IPS DF 6.9 (cell line): Measurements from ENCODE around the gene BCAS3.
"Not testable (repeated sequence)": the region's sequence is repeated elsewhere in the genome, so short reads cannot be mapped to it uniquely, and the experiment has no call there.

Experiments
- DNase-seq: peaks from one replicate; pipeline ENCODE4 v3.0.0-alpha.2; 2013; ENCODE audit warnings: low read depth, low spot score
- H3K27ac ChIP-seq: one replicate; pipeline ENCODE4 v1.5.1; 2013; ENCODE audit warnings: low read length, control low read depth
- H3K27me3 ChIP-seq: 2 replicates; pipeline ENCODE4 v1.6.1; 2013; ENCODE audit warnings: mild to moderate bottlenecking, low read length; ENCODE audit not compliant: control insufficient read depth, insufficient read depth
- H3K36me3 ChIP-seq: 2 replicates; pipeline ENCODE4 v1.6.1; 2013; ENCODE audit warnings: low read length; ENCODE audit not compliant: control insufficient read depth, insufficient read depth
- H3K4me1 ChIP-seq: 2 replicates; pipeline ENCODE4 v1.6.1; 2013; ENCODE audit warnings: low read length; ENCODE audit not compliant: control insufficient read depth, insufficient read depth
- H3K4me3 ChIP-seq: 2 replicates; pipeline ENCODE4 v1.5.1; 2013; ENCODE audit warnings: mild to moderate bottlenecking, low read length
- H3K9me3 ChIP-seq: 2 replicates; pipeline ENCODE4 v1.6.1; 2013; ENCODE audit warnings: low read length, inconsistent platforms; ENCODE audit not compliant: control insufficient read depth, insufficient read depth
- WGBS: extraction: QIAGEN DNeasy Blood & Tissue Kit; methylation state at CpG from one replicate; pipeline ENCODE4 v1.1.7; 2013; ENCODE audit warnings: mixed read lengths, missing lambda C conversion rate; ENCODE audit not compliant: insufficient read length, insufficient coverage; 5-methylcytosine and 5-hydroxymethylcytosine counted together

Gene BCAS3

DNA sequence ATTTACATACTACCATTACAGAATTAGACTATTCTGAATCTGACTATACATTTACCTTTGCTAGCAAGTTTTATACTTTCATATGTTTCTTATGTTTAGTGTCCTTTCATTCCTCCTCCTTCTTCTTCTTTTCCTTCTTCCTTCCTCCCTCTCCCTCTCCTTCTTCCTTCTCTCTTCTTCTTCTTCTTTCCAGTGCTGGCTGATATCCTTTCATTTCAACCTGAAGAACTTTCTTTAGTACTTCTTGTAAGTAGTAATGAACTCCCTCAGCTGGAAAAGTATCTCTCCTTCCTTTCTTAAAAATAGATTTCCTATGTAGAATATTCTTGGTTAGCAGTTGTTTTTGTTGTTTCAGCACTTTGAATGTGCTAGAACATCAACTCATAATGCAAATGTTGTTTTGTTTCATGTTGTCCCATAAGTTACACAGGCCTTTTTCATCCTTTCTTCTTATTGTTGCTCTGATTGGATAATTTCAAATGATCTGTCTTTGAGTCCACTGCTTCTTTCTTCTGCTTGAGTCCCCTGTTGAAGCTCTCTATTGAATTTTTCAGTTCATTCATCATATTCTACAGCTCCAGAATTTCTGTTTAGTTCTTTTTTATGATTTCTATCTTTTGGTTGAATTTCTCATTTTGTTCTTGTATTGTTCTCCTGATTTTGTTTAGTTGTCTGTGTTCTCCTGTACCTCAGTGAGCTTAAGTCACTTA is 759.5 kb downstream of the BCAS3 start:
- Histone ChIP-seq H3K9me3 (no peaks in the 10 kb centered on the region), H3K4me3 (no peak overlapping the region), H3K36me3 (no peaks in the 10 kb centered on the region), H3K4me1 (no peaks in the 10 kb centered on the region), H3K27me3 (no peaks in the 10 kb centered on the region), H3K27ac (no peak overlapping the region)
- DNase-seq: no peak

DNA sequence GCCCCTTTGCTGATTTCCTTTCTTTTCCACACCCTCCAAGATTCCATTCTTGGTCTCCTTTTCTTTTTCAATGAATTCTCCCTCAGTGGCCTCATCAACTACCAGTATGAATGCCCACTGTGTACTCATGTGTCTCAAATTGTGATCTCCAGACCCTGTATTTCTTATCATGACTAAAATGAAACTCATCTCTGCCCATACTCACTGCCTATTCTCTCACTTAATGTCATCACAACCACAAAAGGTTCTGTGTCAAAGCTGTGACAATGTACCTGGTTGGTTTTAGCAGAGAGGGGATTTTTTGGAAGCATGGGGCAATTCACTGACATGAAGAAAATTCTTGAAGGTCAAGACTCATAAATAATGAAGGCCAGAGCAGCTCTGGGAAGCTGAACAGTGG is 763.0 kb downstream of the BCAS3 start:
- no peaks in the 10 kb centered on the region for H3K36me3 ChIP-seq

DNA sequence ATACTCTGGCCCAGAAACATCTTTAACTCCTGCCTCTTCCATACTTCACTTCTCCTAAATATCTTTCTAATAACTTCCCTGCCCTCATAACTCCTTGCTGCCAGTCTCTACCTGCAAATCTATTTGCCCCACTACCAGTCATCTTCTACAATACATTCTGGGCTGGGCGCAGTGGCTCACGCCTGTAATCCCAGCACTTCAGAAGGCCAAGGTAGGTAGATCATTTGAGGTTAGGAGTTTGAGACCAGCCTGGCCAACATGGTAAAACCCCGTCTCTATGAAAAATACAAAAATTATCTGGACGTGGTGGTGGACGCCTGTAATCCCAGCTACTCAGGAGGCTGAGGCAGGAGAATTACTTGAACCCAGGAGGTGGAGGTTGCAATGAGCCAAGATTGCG is 763.9 kb downstream of the BCAS3 start:
- not testable (repeated sequence) for H3K27ac ChIP-seq, H3K9me3 ChIP-seq, H3K36me3 ChIP-seq, H3K4me1 ChIP-seq, H3K4me3 ChIP-seq, H3K27me3 ChIP-seq, DNase-seq
- WGBS: no CpG with 5 or more reads among the region's 6 CpGs

More for the DNA sequence above, 763.0 kb downstream of the BCAS3 start:
- Histone ChIP-seq H3K4me1 (no peaks in the 10 kb centered on the region), H3K27me3 (no peaks in the 10 kb centered on the region), H3K9me3 (no peaks in the 10 kb centered on the region), H3K27ac (no peak overlapping the region), H3K4me3 (no peak overlapping the region)
- DNase-seq: no peak

DNA sequence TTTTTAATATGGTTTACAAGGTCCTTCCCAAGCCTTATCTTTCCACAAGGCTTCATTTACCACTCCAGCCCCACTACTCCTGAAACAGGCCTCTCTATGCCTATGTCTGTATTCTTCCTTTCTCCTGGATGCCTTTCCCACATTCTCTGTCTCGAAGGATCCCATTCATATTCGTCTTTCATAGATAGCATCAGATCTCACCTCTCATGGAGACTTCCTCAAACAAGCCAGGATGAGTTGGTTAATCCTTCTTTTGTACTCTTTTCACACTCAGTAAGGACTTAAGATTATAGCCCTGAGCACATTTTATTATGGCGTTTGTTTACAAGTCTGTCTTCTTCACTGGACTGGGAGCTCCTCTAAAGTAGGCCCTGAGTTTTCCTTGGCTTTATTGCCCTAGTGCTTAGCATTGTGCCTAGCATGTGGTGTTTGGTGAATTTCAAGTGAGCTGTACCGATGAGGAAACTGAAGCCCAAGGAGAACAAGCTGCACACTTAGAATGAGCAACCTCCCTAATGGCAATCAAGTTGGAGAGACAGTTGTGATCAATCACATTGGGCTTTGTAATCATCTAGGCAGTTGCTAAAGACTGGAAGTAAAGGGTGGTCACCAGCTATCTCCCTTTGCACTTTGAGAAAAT is 764.6 kb downstream of the BCAS3 start:
- H3K4me1 ChIP-seq: no peaks in the 10 kb centered on the region
- no peak for DNase-seq
- H3K4me3 ChIP-seq: no peak overlapping the region
- no peak overlapping the region for H3K27ac ChIP-seq
- no peaks in the 10 kb centered on the region for H3K9me3 ChIP-seq
- no CpG with 5 or more reads among the region's 4 CpGs for WGBS
- H3K36me3 ChIP-seq: no peaks in the 10 kb centered on the region
- no peaks in the 10 kb centered on the region for H3K27me3 ChIP-seq
